A549 (cell line): ENCODE measurements around the gene ESPN.

Experiments
- HDAC2 ChIP-seq: fragments of 200-600 bp; sonication (generic); IDR thresholded peaks from 2 replicates; pipeline ENCODE4 v1.6.1; 2016
- MAX ChIP-seq: IDR thresholded peaks from 2 replicates; pipeline ENCODE4 v1.6.1; 2012
- POLR2A ChIP-seq: IDR thresholded peaks from 2 replicates; pipeline ENCODE4 v1.6.1; 2012; ENCODE audit warnings: mild to moderate bottlenecking, low read length
- RAD21 ChIP-seq, 2 experiments: fragments of >200 bp in 1 of 2; sonication (Bioruptor Twin) in 1 of 2; formaldehyde crosslinking in 1 of 2; IDR thresholded peaks in 1 of 2; conservative IDR thresholded peaks in 1 of 2; 2 replicates in 1 of 2; 3 replicates in 1 of 2; pipeline ENCODE4 v1.6.1; 2012 to 2018; ENCODE audit warnings: inconsistent platforms in 1 of 2
- ZFP36 ChIP-seq: fragments of 450-650 bp; IDR thresholded peaks from 2 replicates; pipeline ENCODE4 v1.6.1; 2014; ENCODE audit warnings: borderline replicate concordance; ENCODE audit not compliant: partially characterized antibody
- ZNF302 ChIP-seq: fragments of 250-450 bp; sonication (Bioruptor Pico); IDR thresholded peaks from 2 replicates; pipeline ENCODE4 v1.9.0; 2021; ENCODE audit warnings: inconsistent platforms, mild to moderate bottlenecking, moderate library complexity
- TF ChIP-seq, protein P1 (sequence below): fragments of >200 bp; sonication (Bioruptor Twin); formaldehyde crosslinking; IDR thresholded peaks from 3 replicates; pipeline ENCODE4 v1.5.1; 2016

- TF ChIP-seq MAX, result no peak
- TF ChIP-seq HDAC2, result no peak
- no peak for TF ChIP-seq ZFP36
- TF ChIP-seq, protein P1, sequence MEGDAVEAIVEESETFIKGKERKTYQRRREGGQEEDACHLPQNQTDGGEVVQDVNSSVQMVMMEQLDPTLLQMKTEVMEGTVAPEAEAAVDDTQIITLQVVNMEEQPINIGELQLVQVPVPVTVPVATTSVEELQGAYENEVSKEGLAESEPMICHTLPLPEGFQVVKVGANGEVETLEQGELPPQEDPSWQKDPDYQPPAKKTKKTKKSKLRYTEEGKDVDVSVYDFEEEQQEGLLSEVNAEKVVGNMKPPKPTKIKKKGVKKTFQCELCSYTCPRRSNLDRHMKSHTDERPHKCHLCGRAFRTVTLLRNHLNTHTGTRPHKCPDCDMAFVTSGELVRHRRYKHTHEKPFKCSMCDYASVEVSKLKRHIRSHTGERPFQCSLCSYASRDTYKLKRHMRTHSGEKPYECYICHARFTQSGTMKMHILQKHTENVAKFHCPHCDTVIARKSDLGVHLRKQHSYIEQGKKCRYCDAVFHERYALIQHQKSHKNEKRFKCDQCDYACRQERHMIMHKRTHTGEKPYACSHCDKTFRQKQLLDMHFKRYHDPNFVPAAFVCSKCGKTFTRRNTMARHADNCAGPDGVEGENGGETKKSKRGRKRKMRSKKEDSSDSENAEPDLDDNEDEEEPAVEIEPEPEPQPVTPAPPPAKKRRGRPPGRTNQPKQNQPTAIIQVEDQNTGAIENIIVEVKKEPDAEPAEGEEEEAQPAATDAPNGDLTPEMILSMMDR, result peak; percentile 56
- no peak for TF ChIP-seq ZNF302 (CRISPR knock-in tag)
- peak; percentile 50 to 51; a peak in 4 of 5 replicates for TF ChIP-seq RAD21 (conservative IDR thresholded peaks at IDR 0.05 in 1 of 2, IDR thresholded peaks at IDR 0.05 in 1 of 2)
- TF ChIP-seq POLR2A, result no peak
Measured at GRCh38 chr1:6438047-6438525, 13.5 kb downstream of the ESPN start.
